ENCODE measurements around the gene JPH3. TPM values are rescaled to one million over a fixed set of nuclear protein-coding genes. Genes with fewer than 3 reads are reported as not detected.
"Not testable (repeated sequence)": the region's sequence is repeated elsewhere in the genome, so short reads cannot be mapped to it uniquely, and the experiment has no call there.

The JPH3 gene
- polyA plus RNA-seq, 2 donors: 0.04 to 0.19 TPM

DNA sequence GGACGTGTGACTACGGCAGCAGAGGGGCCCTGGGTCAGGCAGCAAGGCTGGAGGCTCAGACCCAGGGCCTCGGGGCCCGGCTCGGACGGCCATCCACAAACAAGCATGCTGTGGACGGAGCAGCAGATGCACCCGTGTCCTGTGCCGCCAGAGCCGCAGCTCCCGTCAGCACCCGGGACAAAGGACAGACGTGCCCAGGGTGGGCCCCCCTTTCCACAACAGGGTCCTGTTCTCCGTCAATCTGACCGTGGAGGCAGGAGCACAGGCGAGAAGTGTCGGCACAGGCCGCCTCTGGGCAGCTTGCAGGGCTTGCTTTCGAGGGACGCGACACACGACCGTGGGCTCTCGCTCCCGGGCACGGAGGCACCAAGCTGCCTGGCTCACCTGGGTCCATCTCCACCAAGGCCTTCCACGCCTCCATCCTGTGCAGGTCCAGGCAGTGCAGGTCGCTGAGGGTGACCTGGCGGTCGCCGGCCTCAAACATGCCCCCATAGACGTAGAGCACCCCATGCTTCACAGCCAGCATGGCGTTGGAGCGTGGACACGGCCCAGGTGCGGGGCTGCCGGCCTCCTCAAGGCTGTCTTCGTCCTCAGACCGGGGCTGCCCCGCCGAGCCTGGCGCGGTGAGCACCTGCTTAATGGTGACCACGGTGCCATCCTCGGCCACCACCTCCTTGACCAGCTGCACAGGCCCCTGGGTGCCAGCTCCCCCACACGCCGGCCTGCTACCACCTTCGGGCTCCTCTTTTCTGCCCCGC is 106.8 kb downstream of the JPH3 start:
- WGBS, 2 donors: 94 to 95% methylated on average over 49 of the region's 49 CpGs
- H3K36me3 ChIP-seq (ENCODE audit: control insufficient read depth in 2 of 2, insufficient read depth in 2 of 2, low read length in 1 of 2): peaks cover 5 to 42% of the 10 kb centered on the region in 2 donors
- H3K4me1 ChIP-seq (ENCODE audit: control insufficient read depth in 2 of 2, insufficient read depth in 2 of 2, low read length in 1 of 2): peaks cover 0 to 2% of the 10 kb centered on the region in 2 donors
- H3K4me3 ChIP-seq (ENCODE audit: low read depth in 1 of 2, low read length in 2 of 2): no peak overlapping the region
- no peaks in the 10 kb centered on the region for H3K9me3 ChIP-seq (ENCODE audit: control insufficient read depth in 2 of 2, insufficient read depth in 1 of 2, low read depth in 1 of 2, low read length in 1 of 2)
- H3K27me3 ChIP-seq (ENCODE audit: control insufficient read depth in 1 of 2, insufficient read depth in 2 of 2, low read length in 2 of 2): no peaks in the 10 kb centered on the region
- no peak overlapping the region for H3K27ac ChIP-seq (ENCODE audit: low read depth in 2 of 2, low read length in 1 of 2)

DNA sequence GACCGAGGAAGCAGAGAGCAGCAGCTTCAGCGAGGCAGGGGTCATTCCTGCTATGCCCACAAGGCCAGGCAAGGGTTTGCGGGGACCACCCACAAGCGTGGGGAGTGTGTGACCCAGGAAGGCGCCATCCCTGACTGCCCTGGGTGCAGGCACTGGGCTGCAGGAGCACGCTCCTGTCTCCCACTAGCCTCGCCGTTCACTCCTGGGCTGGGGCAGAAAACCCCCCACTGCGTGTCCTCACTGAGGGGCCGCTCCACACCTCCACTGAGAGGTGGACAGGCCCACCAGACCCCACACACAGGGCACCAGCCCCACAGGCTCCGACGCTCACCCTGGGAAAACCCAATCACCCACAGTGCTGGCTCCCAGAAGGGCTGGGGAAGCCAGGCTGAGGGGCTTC is 107.4 kb downstream of the JPH3 start:
- Histone ChIP-seq H3K27me3 (ENCODE audit: control insufficient read depth in 1 of 2, insufficient read depth in 2 of 2, low read length in 2 of 2) (no peaks in the 10 kb centered on the region), H3K27ac (ENCODE audit: low read depth in 2 of 2, low read length in 1 of 2) (no peak overlapping the region), H3K36me3 (ENCODE audit: control insufficient read depth in 2 of 2, insufficient read depth in 2 of 2, low read length in 1 of 2) (peaks cover 5 to 42% of the 10 kb centered on the region in 2 donors), H3K4me3 (ENCODE audit: low read depth in 1 of 2, low read length in 2 of 2) (no peak overlapping the region), H3K9me3 (ENCODE audit: control insufficient read depth in 2 of 2, insufficient read depth in 1 of 2, low read depth in 1 of 2, low read length in 1 of 2) (no peaks in the 10 kb centered on the region), H3K4me1 (ENCODE audit: control insufficient read depth in 2 of 2, insufficient read depth in 2 of 2, low read length in 1 of 2) (peaks cover 0 to 2% of the 10 kb centered on the region in 2 donors)
- WGBS, 2 donors: 94 to 97% methylated on average over 12 of the region's 12 CpGs

DNA sequence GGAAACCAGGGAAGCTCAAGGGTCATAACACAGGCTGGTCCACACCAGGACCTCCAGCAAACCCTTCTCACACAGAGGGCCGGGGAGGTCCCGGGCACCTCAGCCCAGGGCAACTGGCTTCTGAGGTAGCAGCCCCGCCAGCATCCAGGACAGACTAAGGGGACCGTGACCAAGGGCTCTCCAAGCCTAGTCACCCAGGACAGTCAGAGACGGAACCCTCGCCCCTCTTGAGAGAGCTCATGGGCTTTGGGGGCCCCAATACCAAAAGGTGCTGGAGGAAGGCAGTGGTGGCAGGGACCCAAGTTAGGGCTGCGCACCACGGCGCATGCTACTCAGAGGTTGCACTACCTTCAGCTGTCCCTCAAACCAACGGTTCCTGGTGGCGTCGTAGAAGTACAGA is 108.6 kb downstream of the JPH3 start:
- no peaks in the 10 kb centered on the region for H3K9me3 ChIP-seq (ENCODE audit: control insufficient read depth in 2 of 2, insufficient read depth in 1 of 2, low read depth in 1 of 2, low read length in 1 of 2)
- no peak overlapping the region for H3K4me3 ChIP-seq (ENCODE audit: low read depth in 1 of 2, low read length in 2 of 2)
- peaks cover 0 to 2% of the 10 kb centered on the region in 2 donors for H3K4me1 ChIP-seq (ENCODE audit: control insufficient read depth in 2 of 2, insufficient read depth in 2 of 2, low read length in 1 of 2)
- H3K27me3 ChIP-seq (ENCODE audit: control insufficient read depth in 1 of 2, insufficient read depth in 2 of 2, low read length in 2 of 2): no peaks in the 10 kb centered on the region
- WGBS, 2 donors: 93 to 94% methylated on average over 12 of the region's 12 CpGs
- H3K27ac ChIP-seq (ENCODE audit: low read depth in 2 of 2, low read length in 1 of 2): no peak overlapping the region
- peaks cover 5 to 43% of the 10 kb centered on the region in 2 donors for H3K36me3 ChIP-seq (ENCODE audit: control insufficient read depth in 2 of 2, insufficient read depth in 2 of 2, low read length in 1 of 2)

DNA sequence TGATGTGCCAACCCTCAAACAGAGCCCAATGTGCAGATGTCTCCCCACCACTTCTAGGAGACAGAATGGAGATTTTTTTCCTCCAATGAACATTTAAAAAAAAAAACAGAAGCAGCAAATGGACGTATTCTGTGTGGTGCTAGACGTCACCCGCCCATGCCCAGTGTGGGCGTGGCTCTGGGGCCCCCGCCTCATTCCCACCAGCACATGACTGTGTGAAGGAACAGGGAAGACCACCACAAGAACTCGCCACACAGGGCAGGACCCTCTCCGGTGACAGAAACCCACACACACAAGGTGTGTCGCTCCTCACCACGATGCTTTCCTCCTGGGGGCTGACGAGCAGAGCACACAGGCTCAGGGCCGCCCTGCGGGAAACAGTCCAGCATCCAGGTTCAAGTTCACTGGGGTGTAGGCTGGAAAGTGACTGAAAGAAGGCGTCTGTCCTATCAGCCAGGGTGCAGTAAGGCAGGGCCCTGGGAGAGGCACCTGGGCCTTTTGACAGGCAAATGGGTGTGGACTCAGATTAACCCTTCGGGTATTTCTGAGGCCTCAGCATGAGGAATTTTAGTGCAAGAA is 110.0 kb downstream of the JPH3 start:
- Histone ChIP-seq H3K4me1 (ENCODE audit: control insufficient read depth in 2 of 2, insufficient read depth in 2 of 2, low read length in 1 of 2) (peaks cover 0 to 2% of the 10 kb centered on the region in 2 donors), H3K27me3 (ENCODE audit: control insufficient read depth in 1 of 2, insufficient read depth in 2 of 2, low read length in 2 of 2) (no peaks in the 10 kb centered on the region), H3K36me3 (ENCODE audit: control insufficient read depth in 2 of 2, insufficient read depth in 2 of 2, low read length in 1 of 2) (peaks cover 5 to 40% of the 10 kb centered on the region in 2 donors), H3K9me3 (ENCODE audit: control insufficient read depth in 2 of 2, insufficient read depth in 1 of 2, low read depth in 1 of 2, low read length in 1 of 2) (no peaks in the 10 kb centered on the region), H3K4me3 (ENCODE audit: low read depth in 1 of 2, low read length in 2 of 2) (no peak overlapping the region), H3K27ac (ENCODE audit: low read depth in 2 of 2, low read length in 1 of 2) (no peak overlapping the region)
- WGBS, 2 donors: 86 to 87% methylated on average over 14 of the region's 14 CpGs

DNA sequence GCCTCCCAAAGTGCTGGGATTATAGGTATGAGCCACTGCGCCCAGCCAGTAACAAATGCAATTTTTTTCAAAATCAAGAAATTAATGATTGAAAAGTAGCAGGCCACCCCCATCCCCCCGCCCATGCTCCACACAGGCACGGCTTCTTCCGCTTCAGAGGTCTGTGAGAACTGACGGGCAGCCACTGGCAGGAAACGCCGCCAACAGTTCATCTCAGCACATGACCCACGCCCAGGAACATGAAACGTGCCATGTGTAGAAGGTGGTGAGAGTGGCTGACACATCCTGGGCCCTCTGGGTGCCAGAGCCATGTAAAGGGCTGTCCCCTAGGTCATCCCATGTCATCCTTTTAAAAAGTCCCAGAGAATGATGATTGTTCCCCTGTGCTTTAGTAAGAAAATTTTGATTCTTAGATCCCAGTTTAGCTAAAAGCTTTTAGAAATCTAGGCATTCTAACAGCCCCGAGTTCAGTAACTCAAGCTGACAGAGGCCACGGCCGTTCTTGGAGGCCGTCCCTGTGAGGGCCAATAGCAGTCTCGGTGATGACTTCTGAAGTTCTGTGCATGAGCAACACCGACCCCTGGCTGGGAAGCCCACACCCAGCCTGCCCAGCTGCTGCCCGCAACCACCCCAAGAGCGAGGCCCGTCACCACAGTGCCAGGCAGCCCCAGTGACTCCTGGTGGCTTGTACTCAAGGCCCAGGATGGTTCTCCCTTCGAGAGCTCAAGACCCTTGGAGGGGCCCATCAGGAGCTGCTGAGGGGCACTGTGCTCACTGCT is 111.3 kb downstream of the JPH3 start:
- WGBS, 2 donors: 89 to 92% methylated on average over 19 of the region's 19 CpGs
- H3K4me1 ChIP-seq (ENCODE audit: control insufficient read depth in 2 of 2, insufficient read depth in 2 of 2, low read length in 1 of 2): peaks cover 0 to 2% of the 10 kb centered on the region in 2 donors
- no peak overlapping the region for H3K4me3 ChIP-seq (ENCODE audit: low read depth in 1 of 2, low read length in 2 of 2)
- H3K9me3 ChIP-seq (ENCODE audit: control insufficient read depth in 2 of 2, insufficient read depth in 1 of 2, low read depth in 1 of 2, low read length in 1 of 2): no peaks in the 10 kb centered on the region
- peaks cover 2 to 27% of the 10 kb centered on the region in 2 donors for H3K36me3 ChIP-seq (ENCODE audit: control insufficient read depth in 2 of 2, insufficient read depth in 2 of 2, low read length in 1 of 2)
- no peaks in the 10 kb centered on the region for H3K27me3 ChIP-seq (ENCODE audit: control insufficient read depth in 1 of 2, insufficient read depth in 2 of 2, low read length in 2 of 2)
- no peak overlapping the region for H3K27ac ChIP-seq (ENCODE audit: low read depth in 2 of 2, low read length in 1 of 2)

DNA sequence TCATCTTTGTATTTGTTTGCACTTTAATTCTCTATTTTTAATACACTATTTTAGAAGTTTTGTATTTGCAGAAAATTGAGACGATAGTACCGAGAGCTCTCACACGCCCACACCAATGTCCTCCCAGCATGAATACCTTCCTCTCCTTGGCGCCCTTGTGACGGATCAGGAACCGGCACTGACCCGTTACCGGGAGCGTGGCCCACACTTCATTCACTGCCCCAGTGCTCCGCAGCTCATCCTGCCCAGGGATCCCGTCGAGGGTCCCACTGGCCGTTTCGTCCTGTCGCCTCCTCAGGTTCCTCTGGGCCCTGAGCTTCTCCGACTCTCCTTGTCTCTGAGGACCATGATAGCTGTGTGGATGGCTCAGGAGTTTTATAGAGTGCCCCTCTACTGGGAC is 112.9 kb downstream of the JPH3 start:
- no peaks in the 10 kb centered on the region for H3K9me3 ChIP-seq (ENCODE audit: control insufficient read depth in 2 of 2, insufficient read depth in 1 of 2, low read depth in 1 of 2, low read length in 1 of 2)
- H3K4me1 ChIP-seq (ENCODE audit: control insufficient read depth in 2 of 2, insufficient read depth in 2 of 2, low read length in 1 of 2): peaks cover 0 to 2% of the 10 kb centered on the region in 2 donors
- no peak overlapping the region for H3K27ac ChIP-seq (ENCODE audit: low read depth in 2 of 2, low read length in 1 of 2)
- WGBS, 2 donors: 96 to 97% methylated on average over 16 of the region's 16 CpGs
- peaks cover 0 to 18% of the 10 kb centered on the region in 2 donors for H3K36me3 ChIP-seq (ENCODE audit: control insufficient read depth in 2 of 2, insufficient read depth in 2 of 2, low read length in 1 of 2)
- H3K4me3 ChIP-seq (ENCODE audit: low read depth in 1 of 2, low read length in 2 of 2): no peak overlapping the region
- H3K27me3 ChIP-seq (ENCODE audit: control insufficient read depth in 1 of 2, insufficient read depth in 2 of 2, low read length in 2 of 2): no peaks in the 10 kb centered on the region

DNA sequence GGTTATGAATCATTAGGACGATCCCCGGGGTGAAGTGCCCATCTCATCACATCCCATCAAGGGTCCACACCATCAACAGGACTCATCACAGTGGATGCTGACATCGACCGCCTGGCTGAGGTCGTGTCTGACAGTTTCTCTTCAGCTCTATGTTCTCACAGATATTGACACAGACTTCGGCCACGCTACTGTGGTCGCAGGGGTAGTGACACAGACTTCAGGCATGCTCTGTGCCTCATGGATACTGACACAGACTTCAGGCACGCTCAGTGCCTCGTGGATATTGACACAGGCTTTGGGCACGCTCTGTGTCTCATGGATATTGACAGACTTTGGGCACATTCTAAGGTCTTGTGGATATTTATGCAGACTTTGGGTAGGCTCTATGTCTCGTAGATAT is 113.3 kb downstream of the JPH3 start:
- no peak overlapping the region for H3K27ac ChIP-seq (ENCODE audit: low read depth in 2 of 2, low read length in 1 of 2)
- peaks cover 0 to 19% of the 10 kb centered on the region in 2 donors for H3K36me3 ChIP-seq (ENCODE audit: control insufficient read depth in 2 of 2, insufficient read depth in 2 of 2, low read length in 1 of 2)
- 96 to 97% methylated on average over 12 of the region's 12 CpGs for WGBS, 2 donors
- no peaks in the 10 kb centered on the region for H3K27me3 ChIP-seq (ENCODE audit: control insufficient read depth in 1 of 2, insufficient read depth in 2 of 2, low read length in 2 of 2)
- no peaks in the 10 kb centered on the region for H3K9me3 ChIP-seq (ENCODE audit: control insufficient read depth in 2 of 2, insufficient read depth in 1 of 2, low read depth in 1 of 2, low read length in 1 of 2)
- no peak overlapping the region for H3K4me3 ChIP-seq (ENCODE audit: low read depth in 1 of 2, low read length in 2 of 2)
- peaks cover 0 to 2% of the 10 kb centered on the region in 2 donors for H3K4me1 ChIP-seq (ENCODE audit: control insufficient read depth in 2 of 2, insufficient read depth in 2 of 2, low read length in 1 of 2)

DNA sequence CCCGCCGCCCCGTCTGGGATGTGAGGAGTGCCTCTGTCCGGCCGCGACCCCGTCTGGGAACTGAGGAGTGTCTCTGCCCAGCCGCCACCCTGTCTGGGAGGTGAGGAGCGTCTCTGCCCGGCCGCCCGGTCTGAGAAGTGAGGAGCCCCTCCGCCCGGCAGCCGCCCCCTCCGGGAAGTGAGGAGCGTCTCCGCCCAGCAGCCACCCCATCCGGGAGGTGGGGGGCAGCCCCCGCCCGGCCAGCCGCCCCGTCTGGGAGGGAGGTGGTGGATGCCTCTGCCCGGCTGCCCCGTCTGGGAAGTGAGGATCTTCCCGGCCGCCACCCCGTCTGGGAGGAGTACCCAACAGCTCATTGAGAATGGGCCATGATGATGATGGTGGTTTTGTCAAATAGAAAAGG is 116.5 kb downstream of the JPH3 start:
- not testable (repeated sequence) for H3K4me3 ChIP-seq (ENCODE audit: low read depth in 1 of 2, low read length in 2 of 2); H3K4me1 ChIP-seq (ENCODE audit: control insufficient read depth in 2 of 2, insufficient read depth in 2 of 2, low read length in 1 of 2); H3K27me3 ChIP-seq (ENCODE audit: control insufficient read depth in 1 of 2, insufficient read depth in 2 of 2, low read length in 2 of 2); H3K9me3 ChIP-seq (ENCODE audit: control insufficient read depth in 2 of 2, insufficient read depth in 1 of 2, low read depth in 1 of 2, low read length in 1 of 2); H3K27ac ChIP-seq (ENCODE audit: low read depth in 2 of 2, low read length in 1 of 2)
- WGBS, 2 donors: 93 to 96% methylated on average over 28 of the region's 28 CpGs
- H3K36me3 ChIP-seq (ENCODE audit: control insufficient read depth in 2 of 2, insufficient read depth in 2 of 2, low read length in 1 of 2): peaks cover 0 to 29% of the 10 kb centered on the region in 2 donors

DNA sequence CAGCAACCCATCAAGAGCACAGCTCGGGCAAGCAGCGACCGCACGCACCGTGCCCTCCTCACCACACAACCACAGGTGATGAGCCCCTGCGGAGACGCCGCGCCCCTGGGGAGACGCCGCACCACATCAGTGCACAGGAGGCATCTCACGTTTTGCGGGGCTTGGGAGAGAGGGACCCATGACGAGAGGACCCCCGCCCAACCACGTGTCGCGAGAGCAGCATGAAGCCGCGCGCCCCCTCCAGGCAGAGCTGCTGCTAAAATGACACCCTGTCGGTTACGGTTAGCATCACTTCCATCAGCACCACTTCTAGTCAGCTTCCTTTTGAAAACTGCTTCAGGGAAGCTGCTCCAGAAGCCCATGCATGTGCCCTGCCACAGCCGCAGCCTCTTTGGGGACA is 118.1 kb downstream of the JPH3 start:
- H3K36me3 ChIP-seq (ENCODE audit: control insufficient read depth in 2 of 2, insufficient read depth in 2 of 2, low read length in 1 of 2): peaks cover 0 to 29% of the 10 kb centered on the region in 2 donors
- no peak overlapping the region for H3K4me3 ChIP-seq (ENCODE audit: low read depth in 1 of 2, low read length in 2 of 2)
- no peaks in the 10 kb centered on the region for H3K4me1 ChIP-seq (ENCODE audit: control insufficient read depth in 2 of 2, insufficient read depth in 2 of 2, low read length in 1 of 2)
- no peak overlapping the region for H3K27ac ChIP-seq (ENCODE audit: low read depth in 2 of 2, low read length in 1 of 2)
- WGBS, 2 donors: 94 to 95% methylated on average over 18 to 24 of the region's 24 CpGs
- no peaks in the 10 kb centered on the region for H3K27me3 ChIP-seq (ENCODE audit: control insufficient read depth in 1 of 2, insufficient read depth in 2 of 2, low read length in 2 of 2)
- H3K9me3 ChIP-seq (ENCODE audit: control insufficient read depth in 2 of 2, insufficient read depth in 1 of 2, low read depth in 1 of 2, low read length in 1 of 2): no peaks in the 10 kb centered on the region
